HG03066 (cell line): ENCODE data around the gene TRPM1.
A peak's percentile ranks its signal among the peaks of the same experiment; 100 is the strongest.

ENCODE experiments used
- ATAC-seq: cut with Tn5 transposase; IDR thresholded peaks from one replicate; pipeline ENCODE4 v1.9.1; 2021; ENCODE audit warnings: low read depth; ENCODE audit not compliant: unreplicated experiment

TRPM1 gene

GRCh38 chr15:30985081-30985531 is 116.4 kb downstream of the TRPM1 start:
- no peak for ATAC-seq

DNA sequence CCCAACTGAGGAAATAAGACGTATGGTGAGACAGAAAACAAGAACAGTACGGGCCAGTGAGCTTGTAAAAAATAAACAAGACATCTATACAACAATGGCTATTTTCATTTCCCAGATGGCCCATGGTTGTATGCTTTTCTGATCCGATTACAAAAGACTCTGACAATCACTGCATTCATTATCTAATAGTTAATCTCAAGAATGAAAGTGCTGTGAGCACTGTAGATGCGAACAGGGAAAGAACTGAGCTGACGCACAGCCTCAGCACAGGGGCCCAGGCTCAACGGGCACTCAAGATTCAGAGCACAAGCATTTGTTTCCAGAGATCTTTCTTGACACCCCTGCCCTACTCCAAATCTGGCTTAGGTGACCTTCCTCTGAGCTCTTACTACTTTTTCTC is 117.0 kb downstream of the TRPM1 start:
- peak; percentile 46 for ATAC-seq

DNA sequence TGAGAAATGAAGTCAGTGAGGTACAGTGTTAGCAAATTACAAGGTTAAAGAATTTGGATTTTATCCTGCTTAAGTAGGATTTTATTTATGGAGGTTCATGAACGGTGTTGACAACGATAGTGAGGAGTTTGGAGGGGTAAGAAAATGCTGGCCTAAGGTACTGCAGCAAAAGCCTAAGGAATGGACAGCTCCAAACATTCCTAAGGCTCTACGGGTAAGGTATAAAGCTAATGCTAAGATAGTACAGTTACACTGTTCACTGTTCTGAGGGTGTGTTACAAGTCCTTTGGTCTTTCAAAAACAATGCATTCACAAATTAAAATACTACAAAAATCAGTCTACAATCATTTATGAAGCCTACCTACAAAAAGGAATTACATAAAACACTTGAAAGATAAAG is 117.4 kb downstream of the TRPM1 start:
- no peak for ATAC-seq

GRCh38 chr15:30979457-30979856 is 122.1 kb downstream of the TRPM1 start:
- ATAC-seq = no peak

- no peak for ATAC-seq
These were observed 123.2 kb downstream of the TRPM1 start for GRCh38 chr15:30978328-30978727.

DNA sequence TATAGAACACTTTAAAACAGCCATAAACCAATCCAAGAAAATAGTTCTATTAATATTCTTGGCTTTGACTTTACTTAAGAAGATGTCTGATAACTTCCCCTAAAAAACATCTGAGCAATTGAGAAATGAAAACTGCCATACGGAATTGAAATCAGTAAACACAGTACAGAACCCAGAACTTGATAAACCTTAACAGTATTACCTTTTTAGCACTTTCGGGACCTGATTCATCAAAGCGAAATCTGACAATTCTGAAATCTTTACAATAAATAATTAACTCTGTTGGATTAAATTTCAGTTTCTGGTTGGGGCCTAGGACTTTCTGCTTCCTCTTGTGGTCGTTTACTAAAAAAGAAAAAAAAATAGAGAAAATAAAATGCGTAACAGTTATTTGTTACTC is 127.4 kb downstream of the TRPM1 start:
- ATAC-seq = no peak

GRCh38 chr15:30973379-30973778 is 128.1 kb downstream of the TRPM1 start:
- ATAC-seq = no peak

DNA sequence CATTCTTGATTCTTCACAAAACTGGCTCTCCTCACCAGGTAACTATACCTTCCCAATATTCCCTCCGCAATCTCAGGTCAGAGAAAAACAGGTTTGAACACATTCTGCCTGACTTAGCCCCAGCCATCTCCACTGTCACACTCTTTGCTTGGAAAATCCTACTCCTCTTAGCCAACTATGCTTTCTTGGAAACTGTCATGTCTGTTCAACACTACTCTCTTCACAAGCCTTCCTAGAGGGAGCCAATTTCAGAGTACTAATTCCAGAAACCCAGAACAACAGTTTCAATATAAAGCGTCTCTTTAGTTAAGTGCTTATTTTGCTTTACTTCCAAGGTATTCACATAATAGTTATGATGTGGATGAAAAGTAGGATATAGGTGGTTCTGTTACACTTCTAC is 131.8 kb downstream of the TRPM1 start:
- ATAC-seq = no peak

DNA sequence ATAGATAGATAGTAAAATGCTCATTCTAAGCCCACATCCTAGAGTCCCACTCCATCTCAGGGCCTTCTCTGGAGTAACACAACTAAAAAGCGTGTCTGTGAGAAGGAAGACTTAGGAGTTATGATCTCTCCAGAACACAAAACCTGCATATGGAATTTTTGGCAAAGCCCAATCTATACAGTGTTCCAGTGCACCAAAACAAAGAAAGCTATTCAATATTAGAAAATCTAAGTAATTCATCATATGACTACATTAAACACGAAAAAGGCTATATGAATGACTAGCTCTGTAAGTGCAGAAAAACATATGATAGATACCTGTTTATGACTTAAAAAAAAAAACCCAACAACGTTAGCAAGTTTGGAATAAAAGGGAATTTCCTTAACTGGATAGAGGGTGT is 137.8 kb downstream of the TRPM1 start:
- ATAC-seq = no peak

- no peak for ATAC-seq
These were observed 138.9 kb downstream of the TRPM1 start for GRCh38 chr15:30962659-30963058.

DNA sequence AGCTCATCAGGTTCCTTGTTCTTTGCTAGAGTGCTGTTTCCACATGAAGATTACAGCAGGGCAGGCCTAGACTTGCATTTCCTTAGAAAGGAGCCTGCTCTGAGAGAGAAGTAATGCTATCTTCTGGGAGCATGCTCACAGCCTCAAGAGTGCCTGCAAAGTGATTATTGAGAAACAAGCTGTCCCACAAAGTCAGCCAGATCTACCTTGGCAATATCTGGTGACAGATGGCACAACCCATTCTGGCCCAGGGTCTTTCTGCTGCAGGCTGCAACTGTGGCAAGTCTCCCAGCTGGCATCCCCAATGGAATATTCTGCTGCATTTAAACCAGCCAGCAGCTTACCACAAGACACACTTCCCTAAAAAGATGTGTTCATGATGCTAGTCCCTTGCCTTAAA is 139.4 kb downstream of the TRPM1 start:
- no peak for ATAC-seq

DNA sequence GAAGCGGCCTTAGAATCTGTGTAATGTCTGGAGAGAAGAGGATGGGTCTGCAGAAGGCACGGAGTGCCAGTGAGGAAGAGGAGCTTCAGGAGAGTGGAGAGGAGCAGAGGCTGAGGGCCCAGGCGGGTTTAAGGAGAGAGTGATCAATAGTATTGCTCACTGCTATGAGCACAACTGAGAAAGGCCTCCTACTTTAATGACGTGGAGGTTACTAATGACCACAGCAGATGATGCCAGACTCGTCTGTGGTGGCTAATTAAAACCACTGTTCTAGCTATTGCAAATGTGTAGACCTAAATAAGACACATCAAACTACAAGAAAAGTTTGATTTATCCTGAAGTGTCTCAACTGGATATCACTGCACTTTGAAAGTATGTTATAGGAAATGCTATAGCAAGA is 143.3 kb downstream of the TRPM1 start:
- no peak for ATAC-seq

GRCh38 chr15:30956216-30957124 is 145.1 kb downstream of the TRPM1 start:
- ATAC-seq = no peak

- ATAC-seq = no peak
These were observed 146.9 kb downstream of the TRPM1 start for GRCh38 chr15:30954674-30955073.

DNA sequence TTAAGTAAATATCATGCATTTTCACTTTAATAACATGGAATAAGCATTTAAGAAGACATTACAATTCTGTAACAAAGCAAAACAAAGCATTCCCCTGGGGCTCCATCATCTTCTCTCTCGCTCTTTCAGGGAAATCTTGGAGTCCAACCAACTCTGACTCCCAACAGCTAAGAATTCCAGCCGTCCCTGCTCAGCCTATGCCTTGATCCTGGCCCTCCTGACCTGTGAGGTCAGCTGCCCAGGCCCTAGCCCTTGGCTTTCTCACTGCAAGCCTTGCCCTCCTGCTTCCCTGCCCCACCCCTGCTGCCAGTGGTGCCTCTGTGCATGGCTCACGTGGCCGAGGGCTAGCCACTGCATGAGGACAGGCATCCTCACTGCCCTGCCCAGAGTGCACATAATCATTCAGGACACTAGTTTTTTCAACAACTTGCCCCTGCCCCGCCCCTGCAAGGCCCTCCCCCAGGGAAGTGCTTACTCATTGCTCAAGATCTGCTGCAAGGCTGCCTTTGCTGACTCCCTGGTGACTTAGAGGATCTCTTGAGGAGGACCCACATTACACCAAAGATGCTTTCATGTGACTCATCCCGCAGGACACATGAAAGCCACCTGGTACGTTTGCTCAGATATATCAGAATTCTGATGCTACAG is 147.7 kb downstream of the TRPM1 start:
- ATAC-seq = no peak

DNA sequence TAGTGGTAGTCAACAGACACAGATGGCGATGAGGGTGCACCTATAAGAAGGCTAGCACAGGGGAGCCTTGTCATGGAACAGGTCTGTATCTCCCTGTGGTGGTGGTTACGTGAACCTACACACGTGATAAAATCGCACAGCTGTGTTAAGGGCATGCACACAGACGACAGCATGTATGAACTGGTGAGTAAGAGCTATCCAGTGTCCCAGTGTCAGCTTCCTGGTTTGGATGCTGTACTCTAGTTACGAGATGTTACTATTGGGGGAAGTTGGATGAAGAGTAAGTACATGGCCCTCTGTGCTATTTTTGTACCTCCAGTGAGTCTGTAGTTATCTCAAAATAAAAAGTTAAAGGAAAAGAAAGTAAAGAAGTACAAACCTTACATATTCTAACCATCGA is 148.3 kb downstream of the TRPM1 start:
- no peak for ATAC-seq
